ENCODE data around the gene MICAL3. TPM values are rescaled to one million over a fixed set of nuclear protein-coding genes. Genes with fewer than 3 reads are reported as not detected.
A peak's percentile ranks its signal among the peaks of the same experiment; 100 is the strongest.

MICAL3 gene
- total and polyA plus RNA-seq, 2 of the 8 experiments (the other 6 are each of a cell fraction or from before 2014, with no cell fraction given) = 8.3 to 41.8 TPM

DNA sequence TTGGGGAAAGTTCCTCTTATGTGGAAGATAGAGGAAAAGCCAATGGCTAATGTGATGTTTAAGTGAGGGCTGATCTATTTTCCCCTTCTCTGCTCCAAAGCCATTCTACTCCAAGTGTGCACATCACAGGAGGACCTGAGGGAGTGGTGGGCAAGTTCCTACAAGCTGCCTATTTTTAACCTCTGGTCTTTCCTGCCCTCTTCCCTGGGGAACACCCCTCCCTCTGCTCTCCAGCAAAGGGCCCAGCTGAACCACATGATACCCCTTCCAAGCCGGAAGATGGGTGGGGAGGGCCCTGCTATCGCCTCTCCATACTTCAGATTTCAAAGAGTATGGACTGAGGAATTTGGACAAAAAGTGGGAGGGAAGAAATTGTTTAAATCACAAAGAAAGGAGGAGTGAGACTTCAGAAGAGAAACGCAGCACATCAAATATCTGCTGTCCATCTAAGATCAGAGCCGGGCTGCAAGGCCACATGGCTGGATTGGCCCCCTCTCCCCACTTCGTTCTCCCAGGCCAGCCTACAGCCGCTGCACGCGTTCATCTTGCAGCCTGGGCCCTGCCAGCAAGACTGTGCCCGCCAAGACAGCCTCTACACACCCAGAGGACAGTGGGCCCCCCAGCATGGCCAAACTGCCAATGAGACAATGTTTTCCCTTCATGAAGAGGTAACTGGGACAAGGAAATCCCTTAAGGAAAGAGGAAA, 77.5 kb downstream of the MICAL3 start:
- no peak overlapping the region for H2BK15ac ChIP-seq (ENCODE audit: low read length)
- no peaks in the 10 kb centered on the region for H3K27me3 ChIP-seq (replicated peaks in 1 of 4; ENCODE audit: control insufficient read depth in 3 of 4, extremely low read depth in 1 of 4, insufficient read depth in 3 of 4, low read length in 3 of 4)
- H2BK20ac ChIP-seq (ENCODE audit: low read length) = no peak overlapping the region
- ChIA-PET CTCF (ENCODE audit: partially characterized antibody) (interaction anchor here (1.5 kb wide), 1 partner anchor 129 kb away, joined by 4 read pairs; no protein-coding TSS in a partner anchor), POLR2A (ENCODE audit: partially characterized antibody) (interaction anchor here (0.9 kb wide), 1 partner anchor 205 kb away, joined by 4 read pairs; no protein-coding TSS in a partner anchor)
- H4K91ac ChIP-seq (replicated peaks; ENCODE audit: insufficient read length, low read length) = no peak overlapping the region
- H3K4ac ChIP-seq (replicated peaks; ENCODE audit: insufficient read length, low read depth, low read length) = no peak overlapping the region
- DNase-seq (ENCODE audit: low read depth in 1 of 2, low spot score in 2 of 2) = no peak
- no peaks in the 10 kb centered on the region for H3K23me2 ChIP-seq (ENCODE audit: low read depth, low read length)
- H3K56ac ChIP-seq (replicated peaks; ENCODE audit: insufficient read length, low read depth, low read length) = no peak overlapping the region
- 89% methylated on average over 9 of the region's 9 CpGs; no CpG with 5 or more reads in 1 of the 2 experiments for WGBS, 2 experiments (ENCODE audit: extremely low coverage in 1 of 2, insufficient coverage in 1 of 2, insufficient read length in 1 of 2, insufficient replicate concordance in 2 of 2, low coverage in 1 of 2, low lambda C conversion rate in 2 of 2, missing lambda C conversion rate in 1 of 2)
- TF ChIP-seq YY1 (IDR thresholded peaks at IDR 0.05; ENCODE audit: low read depth, low read length) (no peak), KDM4A (IDR thresholded peaks at IDR 0.05; ENCODE audit: low read depth, low read length, severe bottlenecking) (no peak), ASH2L (IDR thresholded peaks at IDR 0.05; ENCODE audit: low read length) (no peak), BCL11A (IDR thresholded peaks at IDR 0.05; ENCODE audit: low read depth in 2 of 2, low read length in 2 of 2) (no peak), SAP30 (IDR thresholded peaks at IDR 0.05; ENCODE audit: insufficient read depth, insufficient replicate concordance, low read length) (no peak), SP2 (IDR thresholded peaks at IDR 0.05; ENCODE audit: low read length) (no peak), GTF2F1 (IDR thresholded peaks at IDR 0.05; ENCODE audit: borderline replicate concordance, low read depth, low read length) (no peak), NRF1 (IDR thresholded peaks at IDR 0.05; ENCODE audit: low read depth, low read length) (no peak)
- peaks cover 3 to 73% of the 10 kb centered on the region in 2 experiments; a peak in 3 of 4 replicates for H3K79me2 ChIP-seq (ENCODE audit: control insufficient read depth in 1 of 2, insufficient read depth in 2 of 2, low read length in 2 of 2)
- H3K18ac ChIP-seq (ENCODE audit: extremely low read depth, low read length) = no peak overlapping the region
- H2AK5ac ChIP-seq (ENCODE audit: low read depth, low read length) = no peak overlapping the region
- H3K4me2 ChIP-seq (ENCODE audit: insufficient read depth in 1 of 2, low read depth in 2 of 2, low read length in 2 of 2) = no peak overlapping the region
- H4K5ac ChIP-seq (ENCODE audit: insufficient read length, low read depth, low read length) = no peak overlapping the region
- H3K4me3 ChIP-seq (ENCODE audit: extremely low read depth in 1 of 4, insufficient read depth in 2 of 4, low read depth in 3 of 4, low read length in 4 of 4) = no peak overlapping the region
- peaks cover 19% of the 10 kb centered on the region for H3K79me1 ChIP-seq (ENCODE audit: low read depth, low read length)
- no peaks in the 10 kb centered on the region for H3K9me3 ChIP-seq (ENCODE audit: insufficient read depth in 2 of 2, low read depth in 1 of 2, low read length in 1 of 2)
- FAIRE-seq = no peak
- peak overlapping the region; percentile 19; the same call in 1 of the 2 replicates for H2BK5ac ChIP-seq (ENCODE audit: low read depth, low read length)
- H2AFZ ChIP-seq (ENCODE audit: low read length) = no peak overlapping the region
- peaks cover 6 to 27% (median 23%) of the 10 kb centered on the region in 4 experiments; a peak in 6 of 7 replicates for H3K4me1 ChIP-seq (replicated peaks in 1 of 4; ENCODE audit: control insufficient read depth in 3 of 4, insufficient read depth in 4 of 4, low read length in 3 of 4)
- peaks cover 5 to 24% of the 10 kb centered on the region in 2 experiments for H4K20me1 ChIP-seq (replicated peaks in 1 of 2; ENCODE audit: control insufficient read depth in 1 of 2, insufficient read depth in 2 of 2, low read length in 2 of 2)
- no peak overlapping the region for H3K14ac ChIP-seq (ENCODE audit: insufficient read length)
- no peak overlapping the region for H3K23ac ChIP-seq (ENCODE audit: insufficient read length)
- no peak overlapping the region for H2BK120ac ChIP-seq (replicated peaks; ENCODE audit: low read depth, low read length)
- H2BK12ac ChIP-seq (ENCODE audit: low read depth, low read length) = no peak overlapping the region
- H4K8ac ChIP-seq (ENCODE audit: extremely low read depth, insufficient read depth, low read length) = peak overlapping the region; percentile 48; the same call in 1 of the 2 replicates
- no peak overlapping the region for H3K27ac ChIP-seq (ENCODE audit: low read depth, low read length)
- no peaks in the 10 kb centered on the region for H3K36me3 ChIP-seq (ENCODE audit: control insufficient read depth in 2 of 4, insufficient read depth in 4 of 4, low read length in 3 of 4)
- no peak overlapping the region for H3K9ac ChIP-seq (replicated peaks in 1 of 4; ENCODE audit: extremely low read depth in 1 of 4, low read depth in 3 of 4, low read length in 3 of 4)
